ENCODE data around the gene FOXE3. TPM values are rescaled to one million over a fixed set of nuclear protein-coding genes. Genes with fewer than 3 reads are reported as not detected.

The FOXE3 gene
- total RNA-seq, 1 donor from 2014 or later: not detected

GRCh38 chr1:47465605-47466004 lies 49.5 kb downstream of the FOXE3 start:
- Histone ChIP-seq H3K9me3 (no peaks in the 10 kb centered on the region), H3K27ac (no peak overlapping the region), H3K36me3 (no peaks in the 10 kb centered on the region), H3K4me3 (no peak overlapping the region), H3K4me1 (no peaks in the 10 kb centered on the region), H3K27me3 (peaks cover 27% of the 10 kb centered on the region)
- DNase-seq (no peak), ATAC-seq (no peak)
- no peak for TF ChIP-seq CTCF (IDR thresholded peaks at IDR 0.05)
- intact Hi-C loops (cut with DNase I): no loop called here

Other genes with a start within 250 kb of the FOXE3 start
- 41.2 TPM for gene PDZK1IP1, start 226.2 kb upstream of the FOXE3 start, total RNA-seq
- 18.3 TPM for gene TAL1, start 184.1 kb upstream of the FOXE3 start, total RNA-seq
- gene STIL, start 102.1 kb upstream of the FOXE3 start, total RNA-seq: 1.7 TPM
- 127 TPM for gene CMPK1, start 82.5 kb upstream of the FOXE3 start, total RNA-seq
- 0.35 TPM for gene FOXD2, start 21.8 kb downstream of the FOXE3 start, total RNA-seq